ENCODE data around the gene FANCC.
"Not testable (repeated sequence)": the region's sequence is repeated elsewhere in the genome, so short reads cannot be mapped to it uniquely, and the experiment has no call there.

Gene FANCC

GRCh38 chr9:95225726-95226106 lies 91.8 kb downstream of the FANCC start:
- peak overlapping the region; percentile 94 for H3K27ac ChIP-seq
- TF ChIP-seq CTCF (conservative IDR thresholded peaks at IDR 0.05), result no peak

GRCh38 chr9:95225076-95225725 lies 92.3 kb downstream of the FANCC start:
- no peak for TF ChIP-seq CTCF (conservative IDR thresholded peaks at IDR 0.05)
- peak overlapping the region; percentile 94 for H3K27ac ChIP-seq

- TF ChIP-seq CTCF (conservative IDR thresholded peaks at IDR 0.05), result no peak
- peak overlapping the region; percentile 94 for H3K27ac ChIP-seq
Observed at GRCh38 chr9:95224376-95225019, 93.0 kb downstream of the FANCC start.

GRCh38 chr9:95220352-95220751 lies 97.2 kb downstream of the FANCC start:
- not testable (repeated sequence) for H3K27ac ChIP-seq

GRCh38 chr9:95218773-95219172 lies 98.7 kb downstream of the FANCC start:
- TF ChIP-seq CTCF (conservative IDR thresholded peaks at IDR 0.05), result no peak
- no peak overlapping the region for H3K27ac ChIP-seq

GRCh38 chr9:95217936-95218335 lies 99.6 kb downstream of the FANCC start:
- no peak overlapping the region for H3K27ac ChIP-seq
- TF ChIP-seq CTCF (conservative IDR thresholded peaks at IDR 0.05), result no peak

GRCh38 chr9:95215336-95215898 lies 102.1 kb downstream of the FANCC start:
- TF ChIP-seq CTCF (conservative IDR thresholded peaks at IDR 0.05), result no peak
- H3K27ac ChIP-seq, result no peak overlapping the region

GRCh38 chr9:95213117-95213516 lies 104.4 kb downstream of the FANCC start:
- no peak overlapping the region for H3K27ac ChIP-seq
- TF ChIP-seq CTCF (conservative IDR thresholded peaks at IDR 0.05), result no peak
